Measurements from ENCODE around the gene MYH9.
A peak's percentile ranks its signal among the peaks of the same experiment; 100 is the strongest.

GRCh38 chr22:36329254-36330078, 58.3 kb downstream of the MYH9 start:
- TF ChIP-seq CTCF (IDR thresholded peaks at IDR 0.05) (no peak), REST (IDR thresholded peaks at IDR 0.05; ENCODE audit: insufficient read depth in 1 of 2, low read depth in 2 of 2, low read length in 1 of 2) (no peak), POLR2AphosphoS5 (IDR thresholded peaks at IDR 0.05; ENCODE audit: low read depth, low read length) (peak; percentile 67), SIN3A (IDR thresholded peaks at IDR 0.05; ENCODE audit: borderline replicate concordance, insufficient read depth, low read depth, low read length) (no peak), TCF7L2 (IDR thresholded peaks at IDR 0.05; ENCODE audit: low read depth, low read length) (no peak)

Measured in Panc1 (cell line).